ENCODE data around the gene CD19.

GRCh38 chr16:28903344-28904042 is 28.3 kb upstream of the CD19 start:
- TF ChIP-seq, protein P1, sequence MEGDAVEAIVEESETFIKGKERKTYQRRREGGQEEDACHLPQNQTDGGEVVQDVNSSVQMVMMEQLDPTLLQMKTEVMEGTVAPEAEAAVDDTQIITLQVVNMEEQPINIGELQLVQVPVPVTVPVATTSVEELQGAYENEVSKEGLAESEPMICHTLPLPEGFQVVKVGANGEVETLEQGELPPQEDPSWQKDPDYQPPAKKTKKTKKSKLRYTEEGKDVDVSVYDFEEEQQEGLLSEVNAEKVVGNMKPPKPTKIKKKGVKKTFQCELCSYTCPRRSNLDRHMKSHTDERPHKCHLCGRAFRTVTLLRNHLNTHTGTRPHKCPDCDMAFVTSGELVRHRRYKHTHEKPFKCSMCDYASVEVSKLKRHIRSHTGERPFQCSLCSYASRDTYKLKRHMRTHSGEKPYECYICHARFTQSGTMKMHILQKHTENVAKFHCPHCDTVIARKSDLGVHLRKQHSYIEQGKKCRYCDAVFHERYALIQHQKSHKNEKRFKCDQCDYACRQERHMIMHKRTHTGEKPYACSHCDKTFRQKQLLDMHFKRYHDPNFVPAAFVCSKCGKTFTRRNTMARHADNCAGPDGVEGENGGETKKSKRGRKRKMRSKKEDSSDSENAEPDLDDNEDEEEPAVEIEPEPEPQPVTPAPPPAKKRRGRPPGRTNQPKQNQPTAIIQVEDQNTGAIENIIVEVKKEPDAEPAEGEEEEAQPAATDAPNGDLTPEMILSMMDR (IDR thresholded peaks at IDR 0.05): no peak
- TF ChIP-seq POLR2A (IDR thresholded peaks at IDR 0.05): no peak
- no peak for TF ChIP-seq POLR2AphosphoS5 (IDR thresholded peaks at IDR 0.05)
